Measurements from ENCODE around the gene ADH1B. TPM values are rescaled to one million over a fixed set of nuclear protein-coding genes. Genes with fewer than 3 reads are reported as not detected.
"Not testable (repeated sequence)": the region's sequence is repeated elsewhere in the genome, so short reads cannot be mapped to it uniquely, and the experiment has no call there.

ADH1B gene
- total and polyA plus RNA-seq, 2 of the 4 experiments (the other 2 are of a cell fraction), result 0.36 to 0.46 TPM

GRCh38 chr4:99342624-99343023 lies 21.4 kb upstream of the ADH1B start:
- H3K79me1 ChIP-seq (ENCODE audit: low read depth in 1 of 2, low read length in 2 of 2); H2BK20ac ChIP-seq (ENCODE audit: low read depth, low read length); BruUV-seq (replicated peaks); H3K4me3 ChIP-seq (ENCODE audit: insufficient read depth, low read depth, low read length); H3K9me3 ChIP-seq (ENCODE audit: control insufficient read depth, insufficient read depth, low read length); H3K18ac ChIP-seq (ENCODE audit: low read depth, low read length); intact Hi-C loops (cut with micrococcal nuclease); H2BK120ac ChIP-seq (ENCODE audit: low read depth, low read length); H3K27ac ChIP-seq (ENCODE audit: insufficient read depth, low read length); H4K20me1 ChIP-seq (ENCODE audit: insufficient read depth, low read length); H2AK9ac ChIP-seq (replicated peaks; ENCODE audit: low read depth, low read length, poor library complexity); H3K4ac ChIP-seq (ENCODE audit: low read depth, low read length); ATAC-seq (ENCODE audit: low read depth); H2BK15ac ChIP-seq (ENCODE audit: low read depth, low read length); H3K9ac ChIP-seq (ENCODE audit: low read depth, low read length); DNase-seq; H3K4me2 ChIP-seq (ENCODE audit: low read depth, low read length); H3K27me3 ChIP-seq (ENCODE audit: control insufficient read depth, insufficient read depth, low read length); H3K23ac ChIP-seq (ENCODE audit: low read depth, low read length); H3K4me1 ChIP-seq (ENCODE audit: control insufficient read depth, insufficient read depth, low read length); H2BK5ac ChIP-seq (ENCODE audit: low read depth, low read length, poor library complexity, severe bottlenecking); H4K8ac ChIP-seq (ENCODE audit: low read depth in 2 of 2, low read length in 2 of 2); CTCF ChIA-PET; in situ Hi-C loops (cut with MboI; ENCODE audit: low sequenced_read_pairs); H3K56ac ChIP-seq (ENCODE audit: extremely low read depth, insufficient read depth, low read length); H3K36me3 ChIP-seq (ENCODE audit: control insufficient read depth, insufficient read depth, low read length); H2AK5ac ChIP-seq (ENCODE audit: low read depth, low read length); H2AFZ ChIP-seq (replicated peaks; ENCODE audit: low read length, poor library complexity); H4K5ac ChIP-seq (ENCODE audit: low read depth, low read length); H3K14ac ChIP-seq (replicated peaks; ENCODE audit: low read depth, low read length); H4K91ac ChIP-seq (ENCODE audit: insufficient read depth, low read depth, low read length); dilution Hi-C loops (cut with HindIII; ENCODE audit: low sequenced_read_pairs, unreplicated experiment); POLR2A ChIA-PET (ENCODE audit: unreplicated experiment); H3K9me1 ChIP-seq (ENCODE audit: insufficient read depth, low read length): not testable (repeated sequence)
- no CpG with 5 or more reads among the region's 7 CpGs for WGBS, 2 experiments (ENCODE audit: extremely low coverage in 2 of 2, insufficient read length in 1 of 2)
